ENCODE data around the gene TBL1XR1. TPM values are rescaled to one million over a fixed set of nuclear protein-coding genes. Genes with fewer than 3 reads are reported as not detected.

The TBL1XR1 gene
- total RNA-seq (2022; extraction: Qiagen RNA extraction), result 15.0 to 19.1 TPM (median 18.7 TPM) in 5 replicates

GRCh38 chr3:177197041-177197726 is at the start of gene TBL1XR1:
TBL1XR1 (minus strand) TSS chr3:177197482; CDS start chr3:177064977, 132,505 bp downstream.

